A673 (cell line): Measurements from ENCODE around the gene FGF12. TPM values are rescaled to one million over a fixed set of nuclear protein-coding genes. Genes with fewer than 3 reads are reported as not detected.

Experiments used
- BruUV-seq: library from RNA; stranded (reverse); fragments of 400-500 nt; replicated peaks from 2 replicates; lab custom pipeline; 2021; lab: Mats Ljungman, UMichigan
- CTCF ChIA-PET: fragments of 300-600 bp; sonication (Branson Sonifier 250); formaldehyde crosslinking; loops from one replicate; lab custom pipeline; 2022; ENCODE audit warnings: antibody characterized with exemption; lab: Charles Lee
- POLR2A ChIA-PET: fragments of 300-600 bp; sonication (Branson Sonifier 250); formaldehyde crosslinking; loops from one replicate; lab custom pipeline; 2022; ENCODE audit warnings: antibody characterized with exemption; ENCODE audit not compliant: low non-redundant PET; lab: Charles Lee
- DNase-seq: peaks from one replicate; pipeline ENCODE4 v3.0.0-alpha.2; 2015; ENCODE audit warnings: low spot score
- H3K27ac ChIP-seq: fragments of 200-600 bp; sonication (generic); 2 replicates; pipeline ENCODE4 v1.5.1; 2016; ENCODE audit warnings: mixed run types, low read depth, mild to moderate bottlenecking, mixed read lengths, antibody characterized with exemption, low read length; ENCODE audit not compliant: poor library complexity, severe bottlenecking
- H3K27me3 ChIP-seq: fragments of 200-600 bp; sonication (generic); replicated peaks from 2 replicates; pipeline ENCODE4 v1.6.1; 2017; ENCODE audit warnings: mixed run types, low read depth, mild to moderate bottlenecking, mixed read lengths, antibody characterized with exemption, low read length; ENCODE audit not compliant: insufficient read depth, poor library complexity
- H3K36me3 ChIP-seq: fragments of 200-600 bp; sonication (generic); 2 replicates; pipeline ENCODE4 v1.6.1; 2016; ENCODE audit warnings: mixed run types, mild to moderate bottlenecking, mixed read lengths, antibody characterized with exemption, low read length; ENCODE audit not compliant: insufficient read depth, poor library complexity, severe bottlenecking
- H3K4me1 ChIP-seq: fragments of 200-600 bp; sonication (generic); 2 replicates; pipeline ENCODE4 v1.6.1; 2017; ENCODE audit warnings: mixed run types, mild to moderate bottlenecking, mixed read lengths, antibody characterized with exemption, low read length; ENCODE audit not compliant: insufficient read depth, poor library complexity, severe bottlenecking
- H3K4me3 ChIP-seq: fragments of 200-600 bp; sonication (generic); 2 replicates; pipeline ENCODE4 v1.5.1; 2016; ENCODE audit warnings: low read depth, mixed run types, mild to moderate bottlenecking, mixed read lengths, low read length; ENCODE audit not compliant: poor library complexity, severe bottlenecking
- H3K9me3 ChIP-seq: fragments of 200-600 bp; sonication (generic); 2 replicates; pipeline ENCODE4 v1.6.1; 2016; ENCODE audit warnings: mixed run types, low read depth, mild to moderate bottlenecking, mixed read lengths, antibody characterized with exemption, low read length; ENCODE audit not compliant: poor library complexity, severe bottlenecking
- EZH2 ChIP-seq: fragments of 200-600 bp; sonication (generic); IDR thresholded peaks from 2 replicates; pipeline ENCODE4 v1.6.1; 2017; ENCODE audit warnings: borderline replicate concordance, low read depth, mild to moderate bottlenecking, mixed read lengths, antibody characterized with exemption, low read length; ENCODE audit not compliant: poor library complexity, severe bottlenecking
- intact Hi-C: fragments of 100-400 bp; cut with micrococcal nuclease; formaldehyde crosslinking; loops from one replicate; pipeline ENCODE4 v1.10.0; 2022; ENCODE audit not compliant: unreplicated experiment
- total RNA-seq: library from RNA; stranded (reverse); gene quantifications from 2 replicates; pipeline ENCODE4 v1.2.3, GENCODE V29; 2021
- TF ChIP-seq, protein P1 (sequence below): fragments of 300-800, 200-600 bp; sonication (generic); conservative IDR thresholded peaks from 2 replicates; pipeline ENCODE4 v1.5.1; 2017; ENCODE audit warnings: low read depth, mild to moderate bottlenecking, antibody characterized with exemption, low read length, moderate library complexity, mixed read lengths

FGF12 gene
- total RNA-seq, 1 experiment from 2014 or later = 2.3 TPM

DNA sequence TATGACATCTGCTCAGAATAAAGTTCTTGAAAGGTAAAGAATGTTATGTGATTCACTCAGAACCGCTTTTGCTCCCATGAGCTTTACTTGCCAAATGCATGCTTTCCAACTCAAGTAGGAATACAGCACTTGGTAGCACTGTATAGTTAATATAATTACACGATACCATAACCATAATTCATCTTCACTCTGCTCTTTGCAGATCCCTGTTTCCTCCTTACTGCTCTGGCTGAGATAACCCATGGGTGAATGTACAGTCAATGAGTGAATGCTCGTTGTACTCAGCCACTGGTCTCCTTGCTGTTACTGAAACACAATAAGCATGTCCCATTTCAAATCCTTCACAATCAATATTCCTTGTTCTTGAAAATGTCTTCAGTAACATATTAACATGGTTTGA is 550.0 kb downstream of the FGF12 start:
- ChIA-PET CTCF (interaction anchor here (0.6 kb wide), 1 partner anchor 246 kb away, joined by 3 read pairs; no protein-coding TSS in a partner anchor), POLR2A (no interaction called here)
- Histone ChIP-seq H3K4me3 (no peak overlapping the region), H3K27me3 (no peaks in the 10 kb centered on the region), H3K27ac (no peak overlapping the region), H3K9me3 (no peaks in the 10 kb centered on the region), H3K36me3 (no peaks in the 10 kb centered on the region), H3K4me1 (no peaks in the 10 kb centered on the region)
- BruUV-seq = no TSS peak
- TF ChIP-seq, protein P1, sequence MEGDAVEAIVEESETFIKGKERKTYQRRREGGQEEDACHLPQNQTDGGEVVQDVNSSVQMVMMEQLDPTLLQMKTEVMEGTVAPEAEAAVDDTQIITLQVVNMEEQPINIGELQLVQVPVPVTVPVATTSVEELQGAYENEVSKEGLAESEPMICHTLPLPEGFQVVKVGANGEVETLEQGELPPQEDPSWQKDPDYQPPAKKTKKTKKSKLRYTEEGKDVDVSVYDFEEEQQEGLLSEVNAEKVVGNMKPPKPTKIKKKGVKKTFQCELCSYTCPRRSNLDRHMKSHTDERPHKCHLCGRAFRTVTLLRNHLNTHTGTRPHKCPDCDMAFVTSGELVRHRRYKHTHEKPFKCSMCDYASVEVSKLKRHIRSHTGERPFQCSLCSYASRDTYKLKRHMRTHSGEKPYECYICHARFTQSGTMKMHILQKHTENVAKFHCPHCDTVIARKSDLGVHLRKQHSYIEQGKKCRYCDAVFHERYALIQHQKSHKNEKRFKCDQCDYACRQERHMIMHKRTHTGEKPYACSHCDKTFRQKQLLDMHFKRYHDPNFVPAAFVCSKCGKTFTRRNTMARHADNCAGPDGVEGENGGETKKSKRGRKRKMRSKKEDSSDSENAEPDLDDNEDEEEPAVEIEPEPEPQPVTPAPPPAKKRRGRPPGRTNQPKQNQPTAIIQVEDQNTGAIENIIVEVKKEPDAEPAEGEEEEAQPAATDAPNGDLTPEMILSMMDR = no peak
- TF ChIP-seq EZH2 = no peak
- intact Hi-C loops = no loop called here
- no peak for DNase-seq

DNA sequence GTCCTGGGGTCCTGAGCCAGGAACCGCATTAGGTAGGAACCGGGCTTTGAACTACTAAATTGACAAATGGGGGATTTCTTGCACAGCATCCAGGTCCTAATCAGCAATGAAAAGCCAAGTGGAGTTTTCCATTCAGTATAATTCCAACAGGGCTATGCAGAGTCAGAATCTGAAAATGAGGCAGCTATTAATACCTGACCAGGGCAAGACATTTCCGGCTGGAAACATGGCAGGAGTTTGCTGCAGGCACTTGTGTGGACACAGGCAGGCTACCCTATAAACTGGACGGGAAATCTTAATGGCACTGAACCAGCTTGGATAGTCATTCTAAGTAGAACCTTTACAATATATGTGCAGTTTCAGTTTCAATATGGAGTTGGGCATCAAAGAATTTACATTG is 553.1 kb downstream of the FGF12 start:
- no peak overlapping the region for H3K27ac ChIP-seq
- H3K4me1 ChIP-seq = no peaks in the 10 kb centered on the region
- ChIA-PET CTCF (no interaction called here), POLR2A (no interaction called here)
- DNase-seq = no peak
- no peaks in the 10 kb centered on the region for H3K27me3 ChIP-seq
- H3K9me3 ChIP-seq = no peaks in the 10 kb centered on the region
- no peak overlapping the region for H3K4me3 ChIP-seq
- intact Hi-C loops = no loop called here
- TF ChIP-seq, protein P1 = no peak
- TF ChIP-seq EZH2 = no peak
- BruUV-seq = no TSS peak
- no peaks in the 10 kb centered on the region for H3K36me3 ChIP-seq

DNA sequence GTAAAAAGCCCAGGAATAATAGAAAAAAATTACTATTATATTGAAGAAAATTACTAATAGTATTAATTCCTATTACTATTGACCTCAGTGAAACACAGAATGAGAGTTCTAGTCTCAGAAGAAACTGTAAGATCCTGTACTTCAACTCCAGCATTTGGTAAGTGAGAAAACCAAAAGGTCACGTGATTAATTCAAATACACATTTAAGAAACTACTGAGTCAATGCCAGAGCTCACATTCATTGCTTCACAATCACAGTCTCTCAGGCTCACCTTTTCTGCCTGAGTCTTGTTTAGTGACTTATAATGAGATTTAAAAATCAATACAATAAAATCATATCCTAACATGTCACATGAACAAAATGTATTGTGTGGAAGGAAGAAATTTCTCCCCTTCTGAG is 556.1 kb downstream of the FGF12 start:
- H3K9me3 ChIP-seq = no peaks in the 10 kb centered on the region
- intact Hi-C loops = no loop called here
- POLR2A ChIA-PET = no interaction called here
- H3K4me1 ChIP-seq = no peaks in the 10 kb centered on the region
- H3K27me3 ChIP-seq = no peaks in the 10 kb centered on the region
- CTCF ChIA-PET = no interaction called here
- BruUV-seq = no TSS peak
- TF ChIP-seq, protein P1 = no peak
- no peak for TF ChIP-seq EZH2
- H3K4me3 ChIP-seq = no peak overlapping the region
- no peaks in the 10 kb centered on the region for H3K36me3 ChIP-seq
- no peak overlapping the region for H3K27ac ChIP-seq
- DNase-seq = no peak
